HPDE6-E6E7 (cell line): ENCODE data around the gene GNB3.
"Not testable (repeated sequence)": the region's sequence is repeated elsewhere in the genome, so short reads cannot be mapped to it uniquely, and the experiment has no call there.

ENCODE experiments used
- DNase-seq: peaks from one replicate; pipeline ENCODE4 v3.0.0; 2011; ENCODE audit warnings: missing footprints; ENCODE audit errors: extremely low spot score

GNB3 gene

DNA sequence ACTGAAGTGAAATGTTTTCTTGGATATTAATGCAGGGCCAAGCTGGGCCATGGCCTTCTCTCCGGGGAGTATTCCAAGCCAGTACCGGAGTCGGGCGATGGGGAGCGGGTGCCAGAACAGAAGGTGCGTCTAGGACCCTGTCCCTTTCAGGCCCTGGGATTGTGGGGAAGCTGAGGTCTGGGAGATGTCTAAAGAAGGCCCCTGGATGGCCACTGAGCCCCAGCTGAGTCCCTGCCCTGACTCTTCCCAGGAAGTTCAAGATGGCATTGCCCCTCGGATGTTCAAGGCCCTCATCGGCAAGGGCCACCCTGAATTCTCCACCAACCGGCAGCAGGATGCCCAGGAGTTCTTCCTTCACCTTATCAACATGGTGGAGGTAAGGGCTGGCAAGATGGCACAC, 19.4 kb downstream of the GNB3 start:
- DNase-seq, result no peak

GRCh38 chr12:6860942-6861341, 20.2 kb downstream of the GNB3 start:
- DNase-seq, result no peak

- DNase-seq, result no peak
Observed at GRCh38 chr12:6861391-6861790, 20.7 kb downstream of the GNB3 start.

DNA sequence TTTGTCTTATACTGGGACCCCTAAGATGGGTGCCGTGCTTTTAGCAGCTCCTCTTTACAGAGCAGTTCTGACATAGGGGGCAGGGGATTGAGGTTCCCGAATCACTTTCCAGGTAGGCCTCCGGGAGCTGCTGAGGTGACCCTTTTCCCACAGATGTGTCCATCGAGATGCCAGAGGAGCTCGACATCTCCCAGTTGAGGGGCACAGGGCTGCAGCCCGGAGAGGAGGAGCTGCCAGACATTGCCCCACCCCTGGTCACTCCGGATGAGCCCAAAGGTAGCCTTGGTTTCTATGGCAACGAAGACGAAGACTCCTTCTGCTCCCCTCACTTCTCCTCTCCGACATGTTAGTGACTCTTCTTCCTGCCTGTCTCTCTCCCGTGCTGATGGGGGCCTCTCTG, 22.3 kb downstream of the GNB3 start:
- DNase-seq, result no peak

GRCh38 chr12:6863586-6864321, 23.0 kb downstream of the GNB3 start:
- DNase-seq, result no peak

GRCh38 chr12:6865307-6865706, 24.6 kb downstream of the GNB3 start:
- not testable (repeated sequence) for DNase-seq

GRCh38 chr12:6866163-6866919, 25.6 kb downstream of the GNB3 start:
- DNase-seq, result no peak

DNA sequence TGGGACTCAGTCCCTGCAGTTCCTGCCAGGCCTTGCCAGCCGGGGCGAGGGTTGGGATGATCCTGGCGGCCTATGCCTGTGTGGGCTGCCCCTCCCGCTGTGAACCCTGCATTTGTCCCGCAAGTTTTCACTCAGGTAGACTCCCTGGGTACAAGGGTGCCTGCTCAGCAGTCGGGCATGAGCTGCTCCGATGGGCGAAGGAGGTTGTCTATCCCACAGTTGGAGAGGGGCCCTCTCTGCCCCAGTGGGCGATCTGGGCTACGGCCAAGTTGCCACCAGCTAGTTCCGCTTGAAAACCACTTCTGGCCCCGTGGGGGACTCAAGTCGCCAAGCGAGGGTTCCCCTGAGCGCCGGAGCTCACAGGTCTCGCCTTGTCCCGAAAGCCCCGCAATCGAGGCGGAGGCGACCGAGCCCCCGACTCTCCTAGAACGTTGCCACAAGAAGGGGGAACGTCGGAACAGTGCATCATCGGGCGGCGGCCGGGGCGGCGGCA, 26.2 kb downstream of the GNB3 start:
- no peak for DNase-seq

- DNase-seq, result peak; percentile 77
Observed at GRCh38 chr12:6867413-6868210, 26.9 kb downstream of the GNB3 start, which contains the start of gene TPI1. TSS of gene TPI1 (plus strand) at chr12:6867531. CDS start at chr12:6867567, 36 bp downstream.

DNA sequence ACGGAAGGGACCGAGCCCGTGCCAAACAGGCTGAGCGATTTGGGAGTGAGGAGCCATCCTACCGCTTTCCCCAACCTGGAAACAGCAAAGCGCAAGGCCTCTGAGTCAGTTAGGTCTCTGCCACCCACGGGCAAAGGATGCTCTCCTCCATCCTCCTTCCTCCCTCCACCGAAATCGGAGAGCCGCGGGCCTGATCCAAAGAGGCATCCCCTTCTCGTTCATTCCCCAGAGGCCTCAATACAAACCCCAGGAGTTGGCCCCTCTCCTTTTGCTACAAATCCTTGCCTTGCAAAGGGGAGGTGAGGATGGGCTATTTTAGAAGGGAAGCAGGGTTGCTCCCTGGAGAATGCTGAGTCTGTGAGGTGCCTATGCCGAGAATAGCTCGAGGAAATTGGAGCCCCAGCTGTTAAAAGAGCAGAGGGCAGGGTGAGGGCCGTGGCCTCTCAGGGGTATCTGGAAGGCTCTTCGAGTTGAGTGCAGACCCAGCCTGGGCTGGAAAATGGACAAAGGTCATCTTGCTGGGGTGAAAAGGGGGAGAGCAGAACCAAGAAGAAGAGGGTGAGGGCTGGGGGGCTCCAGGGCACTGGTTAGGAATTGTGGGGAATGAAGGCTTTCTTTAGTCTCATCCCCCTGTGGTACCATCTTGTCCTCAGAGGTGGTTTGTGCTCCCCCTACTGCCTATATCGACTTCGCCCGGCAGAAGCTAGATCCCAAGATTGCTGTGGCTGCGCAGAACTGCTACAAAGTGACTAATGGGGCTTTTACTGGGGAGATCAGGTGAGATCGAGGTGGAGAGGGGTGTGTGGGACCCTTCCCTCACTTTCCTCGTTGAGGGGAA, 27.7 kb downstream of the GNB3 start:
- DNase-seq, result no peak

DNA sequence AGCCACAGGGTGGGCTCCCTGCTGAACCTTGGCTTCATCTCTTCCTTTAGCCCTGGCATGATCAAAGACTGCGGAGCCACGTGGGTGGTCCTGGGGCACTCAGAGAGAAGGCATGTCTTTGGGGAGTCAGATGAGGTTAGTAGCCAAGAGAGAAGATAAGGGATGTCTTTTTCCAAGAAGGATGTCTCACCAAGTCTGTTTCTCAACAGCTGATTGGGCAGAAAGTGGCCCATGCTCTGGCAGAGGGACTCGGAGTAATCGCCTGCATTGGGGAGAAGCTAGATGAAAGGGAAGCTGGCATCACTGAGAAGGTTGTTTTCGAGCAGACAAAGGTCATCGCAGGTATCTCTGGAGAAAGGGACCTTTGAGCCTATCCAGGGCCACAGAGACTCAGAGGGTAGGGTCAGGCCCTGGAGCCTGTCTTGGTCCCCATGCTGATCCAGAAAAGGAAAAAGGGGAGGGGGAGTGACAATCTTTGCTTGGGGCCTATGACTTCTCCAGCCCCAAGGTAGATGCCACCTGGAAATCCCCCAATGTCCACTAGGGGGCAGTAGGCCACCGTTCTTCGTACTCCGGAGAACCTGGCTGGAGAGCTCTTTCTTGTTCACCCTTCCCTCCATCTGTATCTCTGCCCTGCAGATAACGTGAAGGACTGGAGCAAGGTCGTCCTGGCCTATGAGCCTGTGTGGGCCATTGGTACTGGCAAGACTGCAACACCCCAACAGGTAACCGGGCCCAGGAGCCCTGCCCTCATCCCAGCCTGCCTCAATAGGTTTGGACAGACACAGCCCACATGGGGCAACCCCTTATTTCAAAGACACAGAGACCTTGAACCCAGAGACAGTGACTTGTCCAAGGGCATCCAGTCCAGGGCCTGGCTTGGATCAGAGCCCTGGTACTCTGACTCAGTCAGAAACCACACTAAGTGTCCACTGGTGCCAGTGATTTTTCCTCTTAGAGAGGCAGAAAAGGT, 28.6 kb downstream of the GNB3 start:
- no peak for DNase-seq

DNA sequence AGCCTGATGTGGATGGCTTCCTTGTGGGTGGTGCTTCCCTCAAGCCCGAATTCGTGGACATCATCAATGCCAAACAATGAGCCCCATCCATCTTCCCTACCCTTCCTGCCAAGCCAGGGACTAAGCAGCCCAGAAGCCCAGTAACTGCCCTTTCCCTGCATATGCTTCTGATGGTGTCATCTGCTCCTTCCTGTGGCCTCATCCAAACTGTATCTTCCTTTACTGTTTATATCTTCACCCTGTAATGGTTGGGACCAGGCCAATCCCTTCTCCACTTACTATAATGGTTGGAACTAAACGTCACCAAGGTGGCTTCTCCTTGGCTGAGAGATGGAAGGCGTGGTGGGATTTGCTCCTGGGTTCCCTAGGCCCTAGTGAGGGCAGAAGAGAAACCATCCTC, 29.6 kb downstream of the GNB3 start:
- not testable (repeated sequence) for DNase-seq

DNA sequence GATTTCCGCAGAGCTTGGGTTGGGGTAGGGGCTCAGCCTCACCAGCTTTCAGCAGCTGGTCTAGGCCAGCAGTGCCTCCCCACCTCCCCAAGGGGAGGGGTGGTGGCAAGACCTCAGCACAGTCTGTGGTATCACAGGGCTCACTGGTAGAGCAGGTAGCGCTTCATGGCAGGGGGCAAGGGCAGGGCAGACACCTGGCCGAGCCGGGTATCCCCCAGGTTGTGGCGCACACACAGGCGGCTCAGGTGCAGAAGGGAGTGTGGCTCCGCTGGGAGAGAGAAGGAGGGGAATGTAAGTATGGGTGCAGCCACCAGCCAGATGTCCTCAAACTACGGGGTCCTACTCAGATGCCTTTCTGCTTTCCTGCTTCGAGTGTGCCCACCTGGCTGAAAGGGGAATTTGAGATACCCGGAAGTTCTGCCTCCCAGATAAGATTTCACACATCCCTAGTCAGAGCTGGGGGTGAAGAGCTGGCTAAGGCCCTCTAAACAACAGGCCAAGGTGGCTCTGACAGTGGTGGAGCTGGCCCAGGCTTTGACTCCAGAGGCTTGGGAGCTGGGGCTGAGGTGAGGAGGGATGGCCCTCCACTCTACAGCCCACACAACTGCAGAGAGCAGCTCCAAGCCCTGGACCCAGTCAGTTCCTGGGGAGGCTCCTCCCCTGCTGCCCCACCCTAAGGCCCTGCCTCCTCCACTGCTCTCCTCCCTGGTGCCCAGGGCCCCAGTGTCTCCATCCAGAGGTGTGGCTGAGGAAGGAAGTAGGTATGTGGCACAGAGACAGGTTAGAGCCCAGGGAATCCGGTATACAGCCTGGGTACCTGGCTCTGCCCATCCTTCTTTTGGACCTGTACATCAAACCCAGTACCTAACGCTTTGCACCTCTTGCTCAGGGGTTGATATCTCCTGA, 30.6 kb downstream of the GNB3 start:
- peak; percentile 68 for DNase-seq

GRCh38 chr12:6872073-6873048, 31.6 kb downstream of the GNB3 start:
- DNase-seq, result peak; percentile 84

DNA sequence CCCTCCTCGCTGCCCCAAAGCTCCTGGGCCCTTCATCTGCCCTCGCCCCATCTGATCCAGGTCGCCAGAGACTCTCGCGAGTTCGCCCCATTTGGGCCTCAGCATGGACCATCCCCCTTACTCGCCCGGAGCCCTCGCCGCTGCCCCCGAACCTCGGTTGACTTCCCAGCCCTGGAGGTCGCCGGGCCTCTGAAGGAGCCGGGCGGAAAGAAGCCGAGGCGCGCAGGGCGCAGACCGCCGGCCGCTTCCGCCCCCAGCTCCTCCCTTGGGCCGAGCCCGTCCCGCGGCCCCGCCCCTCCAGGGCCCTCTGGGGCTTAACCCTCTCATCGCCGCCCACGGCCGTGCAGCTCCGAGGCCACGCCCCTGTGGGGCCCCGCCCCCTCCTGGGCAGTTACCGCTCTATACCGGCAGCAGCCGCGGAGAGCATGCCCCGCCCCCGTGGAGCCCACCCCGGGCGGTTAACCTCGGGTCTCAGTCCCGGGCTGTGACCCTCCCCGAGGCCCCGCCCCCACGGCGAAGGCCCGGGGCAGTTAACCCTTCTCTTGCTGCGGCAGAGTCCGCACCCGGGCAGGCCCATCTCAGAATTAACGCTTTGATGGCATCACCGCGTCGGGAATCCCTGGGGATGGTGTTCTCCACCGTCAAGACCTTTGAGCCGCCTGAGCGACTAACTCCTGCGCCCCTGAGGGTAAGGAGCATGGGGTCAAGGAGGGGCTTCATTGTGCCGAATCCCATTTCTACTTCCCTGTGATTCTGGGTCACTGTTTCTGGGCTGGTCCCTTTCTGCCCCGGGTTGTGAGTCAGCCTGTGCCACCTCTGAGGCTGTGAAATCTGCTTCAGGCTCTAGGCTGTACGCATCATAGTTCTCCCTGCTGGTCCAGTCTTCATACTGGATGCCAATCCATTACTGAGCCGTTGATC, 32.6 kb downstream of the GNB3 start, which contains the start of gene SPSB2:
Gene SPSB2 (minus strand): TSS at position 210 of the 921 bp plus-strand sequence. CDS start 402 bp downstream, outside the sequence.
- peak; percentile 79 for DNase-seq

- DNase-seq, result not testable (repeated sequence)
Observed at GRCh38 chr12:6874015-6874368, 33.3 kb downstream of the GNB3 start.

GRCh38 chr12:6879824-6880223, 39.1 kb downstream of the GNB3 start:
- not testable (repeated sequence) for DNase-seq
